ENCODE measurements around the gene PTPRE.
A peak's percentile ranks its signal among the peaks of the same experiment; 100 is the strongest.

The PTPRE gene

GRCh38 chr10:127908106-127908958 is 1.4 kb downstream of the PTPRE start:
- no peak for DNase-seq

GRCh38 chr10:127908959-127909267 is 2.0 kb downstream of the PTPRE start:
- no peak for DNase-seq

DNA sequence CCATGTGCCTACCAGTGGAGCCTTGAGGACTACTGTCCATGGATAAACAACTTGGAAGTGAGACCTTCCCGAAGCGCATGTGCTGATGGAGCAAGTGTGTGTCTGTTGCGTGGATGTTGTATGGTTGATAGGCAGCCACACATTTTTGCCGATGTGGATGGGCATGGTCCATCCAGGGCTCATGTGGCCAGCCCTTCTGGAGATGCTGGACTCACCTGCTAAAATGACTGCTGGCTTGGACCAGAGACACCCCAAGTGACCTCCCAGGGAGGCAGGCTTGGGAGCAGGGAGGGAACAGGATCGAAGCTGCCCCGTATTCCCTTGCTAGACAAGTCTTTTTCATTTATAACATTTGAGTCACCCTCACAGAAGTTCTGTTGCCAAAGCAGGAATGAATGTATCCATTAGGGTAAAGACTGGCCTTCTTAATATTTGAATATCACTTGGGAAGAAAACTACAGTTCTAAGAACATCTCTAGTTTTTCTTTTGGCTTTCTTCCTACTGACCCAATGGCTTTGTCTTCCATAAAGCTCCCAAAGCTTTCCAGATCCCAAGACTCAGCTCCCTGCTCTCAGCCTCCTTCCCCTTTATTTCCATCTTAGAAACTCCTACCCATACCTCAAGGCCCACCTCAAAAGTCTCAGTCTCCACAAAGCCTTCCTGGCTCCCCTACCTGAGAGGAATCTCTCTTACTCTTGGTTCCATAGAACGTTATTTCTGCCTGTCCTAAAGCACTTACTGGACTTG is 3.0 kb downstream of the PTPRE start:
- no peak for DNase-seq

DNA sequence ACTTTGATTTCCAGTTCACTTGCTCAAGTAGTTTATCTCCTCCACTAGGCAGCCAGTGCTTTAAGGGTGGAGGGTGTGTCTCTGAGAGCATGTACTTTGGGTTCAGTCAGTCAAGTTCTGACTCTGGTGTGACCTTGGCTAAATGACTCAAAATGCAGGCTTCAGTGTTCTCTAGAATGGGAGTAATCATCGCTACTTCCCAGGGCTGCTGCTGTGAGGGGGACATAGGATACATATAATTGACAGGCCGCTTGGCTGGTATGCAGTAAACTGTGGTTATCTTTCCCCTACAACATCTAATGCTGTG is 3.5 kb downstream of the PTPRE start:
- no peak for DNase-seq

GRCh38 chr10:127911218-127911866 is 4.4 kb downstream of the PTPRE start:
- DNase-seq, result no peak

- DNase-seq, result no peak
Measured at GRCh38 chr10:127911867-127912257, 5.0 kb downstream of the PTPRE start.

DNA sequence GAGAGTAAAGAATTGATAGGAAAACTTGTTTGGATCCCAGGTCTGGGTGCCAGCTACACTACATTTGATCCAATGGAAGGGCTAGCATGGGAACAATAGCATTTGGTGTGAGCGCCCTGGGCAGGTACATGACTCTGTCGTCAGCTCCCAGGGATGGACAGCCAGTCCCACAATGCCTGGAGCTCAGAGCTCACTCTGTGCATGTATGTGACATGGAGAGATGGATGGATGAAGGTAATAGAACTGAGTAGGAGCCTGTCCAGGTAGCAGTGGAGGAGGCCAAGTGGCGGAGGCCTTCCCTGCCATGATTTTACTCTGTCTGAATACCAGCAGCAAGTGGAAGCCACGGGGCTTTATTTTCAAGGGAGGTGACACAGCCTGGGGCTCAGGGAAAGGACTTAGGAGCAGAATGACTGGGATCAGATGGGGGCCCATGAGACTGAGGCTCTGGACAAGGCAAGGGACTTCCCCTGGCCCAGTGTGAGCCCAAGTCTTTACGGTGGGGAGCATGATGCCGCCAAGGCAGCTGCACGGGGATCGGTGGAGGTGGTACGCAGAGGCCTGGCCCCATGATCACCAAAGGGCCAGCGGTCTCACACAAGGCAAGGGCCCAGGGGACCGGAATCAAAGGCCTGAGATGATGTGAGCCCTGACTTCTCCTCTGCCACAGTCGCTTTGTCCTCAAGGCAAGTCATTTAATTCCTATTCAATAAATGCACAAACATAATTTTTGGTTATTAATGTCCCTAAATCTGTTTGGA is 5.9 kb downstream of the PTPRE start:
- DNase-seq, result no peak

- DNase-seq, result no peak
Measured at GRCh38 chr10:127913368-127913759, 6.5 kb downstream of the PTPRE start.

- no peak for DNase-seq
Measured at GRCh38 chr10:127915324-127915723, 8.4 kb downstream of the PTPRE start.

DNA sequence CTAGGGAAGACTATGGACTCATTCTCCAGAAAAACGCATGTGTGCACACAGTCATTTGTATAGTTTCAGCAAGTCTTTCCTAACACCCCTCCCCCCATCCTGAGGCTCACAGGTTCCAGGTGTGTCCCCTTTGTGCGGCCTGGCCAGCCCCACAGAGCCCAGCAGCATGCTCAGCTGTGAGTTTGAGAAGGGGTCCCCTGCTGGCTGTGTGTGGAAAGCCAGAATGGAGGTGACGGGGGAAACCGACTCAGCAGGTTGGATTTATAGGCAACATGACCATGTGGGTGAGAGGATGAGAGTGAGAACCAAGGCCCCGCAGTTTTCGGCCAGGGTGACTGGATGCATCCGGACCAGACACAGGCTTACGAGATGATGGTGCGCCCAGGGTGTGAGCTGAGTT is 9.9 kb downstream of the PTPRE start:
- DNase-seq, result no peak

GRCh38 chr10:127918572-127918971 is 11.7 kb downstream of the PTPRE start:
- DNase-seq, result no peak

DNA sequence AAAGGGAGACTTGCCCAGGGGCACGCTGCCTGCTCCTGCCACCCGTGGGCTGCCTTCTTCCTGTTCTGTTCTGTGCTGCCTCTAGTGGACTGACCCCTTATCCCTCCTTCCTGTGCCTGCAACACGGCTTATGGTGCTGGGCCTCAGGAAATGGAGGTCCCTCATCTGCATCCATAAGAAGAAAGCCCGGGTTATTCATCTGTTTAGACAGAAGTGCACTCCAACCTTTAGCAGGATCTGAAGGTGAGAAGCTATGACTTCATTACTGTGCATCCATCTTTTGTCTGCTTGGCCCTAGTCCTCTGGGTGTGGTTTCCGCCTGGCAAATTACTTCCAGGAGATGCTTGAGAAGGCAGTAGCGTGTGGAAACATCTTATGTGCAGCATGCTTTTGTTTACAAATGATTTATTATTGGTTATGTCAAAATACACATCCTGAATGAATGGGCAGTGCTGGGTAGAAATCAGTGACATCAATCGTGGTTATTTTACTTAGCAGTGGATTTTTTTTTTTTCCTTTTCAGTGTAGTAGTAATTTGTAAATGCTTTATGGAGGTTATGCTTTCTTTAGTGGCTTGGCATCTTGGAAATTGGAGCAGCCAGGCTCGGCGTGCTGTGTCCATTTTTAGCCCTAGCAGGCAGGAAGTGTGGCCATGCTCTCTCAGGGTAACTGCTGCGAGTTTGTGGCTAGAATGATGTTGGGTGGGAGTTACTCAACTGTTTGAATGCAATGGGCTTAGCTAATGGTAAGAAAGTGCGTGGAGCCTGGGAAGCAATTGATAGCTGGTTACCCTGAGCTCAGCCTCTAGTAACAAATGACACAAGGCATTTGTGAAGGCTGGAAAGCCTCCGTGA is 12.7 kb downstream of the PTPRE start:
- no peak for DNase-seq

- DNase-seq, result no peak
Measured at GRCh38 chr10:127920306-127921074, 13.6 kb downstream of the PTPRE start.

DNA sequence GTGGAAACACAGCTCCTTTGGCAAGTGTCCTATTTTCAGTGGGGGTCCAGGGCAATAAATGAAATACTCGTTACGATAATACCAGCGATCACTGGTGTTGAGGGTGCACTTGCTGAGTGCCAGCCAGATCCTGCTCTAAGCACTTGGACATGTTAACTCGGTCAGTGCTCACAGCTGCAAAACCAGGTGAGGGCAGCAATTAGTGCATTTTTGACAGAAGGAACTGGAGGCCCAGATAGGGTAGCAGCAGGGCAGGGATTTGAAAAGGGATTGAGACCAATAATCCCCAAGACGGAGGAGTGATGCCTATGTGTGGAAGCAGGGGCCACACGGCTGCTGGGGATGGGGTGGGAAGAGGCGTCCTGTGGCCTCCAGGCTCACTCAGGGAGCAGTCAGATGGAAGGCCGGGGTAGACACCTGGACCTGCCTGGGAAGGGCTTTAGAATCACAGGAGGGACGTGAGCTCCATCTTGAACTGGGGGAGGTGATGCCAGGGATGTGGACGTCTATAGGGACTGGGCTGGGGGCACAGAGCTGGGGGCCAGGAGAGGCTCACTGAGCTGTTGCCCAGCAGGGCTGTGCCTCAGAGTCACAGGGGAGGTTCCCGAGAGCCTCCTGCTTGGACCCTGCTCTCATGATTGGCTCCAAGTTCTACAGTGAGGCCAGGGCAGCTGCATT is 14.3 kb downstream of the PTPRE start:
- DNase-seq, result no peak

GRCh38 chr10:127921753-127922145 is 14.8 kb downstream of the PTPRE start:
- DNase-seq, result no peak

DNA sequence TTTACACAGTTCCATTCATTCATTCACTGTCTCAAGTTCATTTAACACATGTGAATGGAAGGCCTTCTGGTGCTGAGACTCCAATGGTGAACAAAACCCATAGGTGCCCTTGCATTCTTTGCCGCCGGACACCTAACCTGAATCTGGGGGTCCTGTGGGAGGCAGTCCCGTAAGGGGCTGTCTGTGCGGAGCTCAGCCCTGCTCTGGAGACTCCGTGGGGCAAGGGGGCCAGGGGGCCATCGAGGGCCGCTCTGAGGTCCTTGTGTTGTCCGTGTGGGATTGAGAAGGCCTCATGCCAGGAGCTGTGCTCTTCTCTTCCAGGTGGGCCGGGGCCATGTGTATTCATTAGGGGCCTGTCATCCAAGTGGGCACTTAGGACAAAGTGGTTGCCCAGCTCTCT is 15.3 kb downstream of the PTPRE start:
- peak in 1 of 2 donors; percentile 13 for DNase-seq

- no peak for DNase-seq
Measured at GRCh38 chr10:127922675-127923366, 15.9 kb downstream of the PTPRE start.

DNA sequence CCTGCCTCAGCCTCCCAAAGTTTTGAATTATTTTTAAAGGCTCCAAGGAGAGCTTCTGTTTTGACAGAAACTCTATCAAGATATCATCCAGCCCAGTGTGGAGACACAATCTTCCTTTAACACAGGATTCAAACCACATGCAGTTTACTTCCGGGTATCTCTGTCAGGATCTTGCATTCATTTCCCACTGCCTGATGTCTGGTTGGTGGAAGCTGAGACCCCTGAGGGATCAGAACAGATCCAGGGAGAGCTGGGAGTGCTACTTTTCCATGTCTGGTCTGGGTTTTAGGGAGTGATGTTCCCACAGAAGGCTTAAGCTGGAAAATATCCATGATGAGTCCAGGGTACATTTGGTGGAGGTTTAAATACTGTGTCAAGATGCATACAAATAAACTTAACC is 16.7 kb downstream of the PTPRE start:
- DNase-seq, result no peak

DNA sequence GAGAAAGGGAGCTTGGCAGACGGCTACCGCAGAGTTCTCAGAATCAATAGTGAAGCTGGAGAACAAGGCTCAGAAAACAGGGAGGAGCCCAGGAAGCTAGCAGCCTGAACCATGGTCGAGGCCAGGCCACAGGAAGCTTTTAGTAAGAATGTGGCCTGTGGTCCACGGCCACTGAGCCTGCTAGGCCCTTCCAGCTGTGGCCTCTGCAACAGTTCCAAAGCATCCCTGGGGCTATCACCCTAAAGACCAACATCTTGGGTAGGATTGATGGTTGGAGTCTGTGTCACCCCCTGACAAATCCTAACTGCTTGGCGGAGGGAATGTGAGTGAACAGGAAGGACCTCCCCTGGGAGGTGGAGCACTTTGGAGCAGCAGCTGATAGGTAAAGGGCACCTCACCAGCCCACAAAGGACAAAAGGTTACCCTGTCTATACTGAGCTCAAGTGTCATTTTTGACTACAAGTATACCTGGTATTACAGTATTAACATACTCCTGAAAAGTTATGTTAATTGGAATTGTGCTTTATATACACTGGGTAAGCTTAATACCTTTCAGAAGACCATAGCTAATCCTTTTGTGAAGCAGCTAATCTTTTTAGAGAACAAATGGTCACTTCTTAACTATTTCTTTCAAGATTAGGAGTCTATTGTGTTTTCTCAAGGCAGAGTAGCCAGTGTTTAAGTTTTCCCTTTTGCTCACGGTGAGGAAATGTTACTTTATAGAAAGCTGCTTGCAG is 18.7 kb downstream of the PTPRE start:
- no peak for DNase-seq

DNA sequence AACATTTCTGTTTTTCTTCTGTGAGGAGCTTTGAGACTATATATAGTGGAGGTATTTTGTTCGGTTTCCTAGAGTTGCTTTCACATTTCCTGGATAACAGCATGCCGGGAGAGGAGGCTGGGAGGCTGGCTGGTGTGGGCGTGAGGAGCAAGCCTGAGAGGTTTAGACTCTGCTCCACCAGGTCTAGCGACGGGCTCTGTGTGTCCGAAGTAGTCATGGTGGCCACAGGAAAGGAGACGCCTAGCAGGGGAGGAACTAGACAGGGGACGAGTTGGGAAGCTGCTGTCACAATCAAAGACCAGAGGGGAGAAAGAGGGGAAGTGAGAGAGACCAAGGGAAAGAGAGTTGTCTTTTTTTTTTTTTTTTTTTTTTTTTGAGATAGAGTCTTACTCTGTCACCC is 19.6 kb downstream of the PTPRE start:
- DNase-seq, result no peak

All from stimulated activated CD4-positive, alpha-beta T cell treated with anti-CD3 and anti-CD28 coated beads, Interleukin-2, amount 100 ng/mL, for 24 hours (primary cell).